Measurements from ENCODE around the gene FTO. TPM values are rescaled to one million over a fixed set of nuclear protein-coding genes. Genes with fewer than 3 reads are reported as not detected.
A peak's percentile ranks its signal among the peaks of the same experiment; 100 is the strongest.

FTO gene
- total RNA-seq, 6 experiments from 2014 or later, result 93.7 to 107 (median 105) TPM

- TF ChIP-seq CTCF (IDR thresholded peaks at IDR 0.05), result no peak
- Mint-ChIP-seq H3K4me3 (no peak overlapping the region), H3K36me3 (ENCODE audit: low read depth) (peaks cover 21% of the 10 kb centered on the region), H3K27me3 (ENCODE audit: insufficient read depth) (no peaks in the 10 kb centered on the region), H3K27ac (peak overlapping the region; percentile 67), H3K9me3 (peaks cover 3% of the 10 kb centered on the region), H3K4me1 (ENCODE audit: low read depth) (peaks cover 39% of the 10 kb centered on the region)
- peak; percentile 36 for DNase-seq
Observed at GRCh38 chr16:53865494-53865863, 161.5 kb downstream of the FTO start.

GRCh38 chr16:53866520-53866919 lies 162.6 kb downstream of the FTO start:
- no peak overlapping the region for H3K4me3 Mint-ChIP-seq

GRCh38 chr16:53870831-53871230 lies 166.9 kb downstream of the FTO start:
- no peak overlapping the region for H3K27ac Mint-ChIP-seq
- no peak for TF ChIP-seq CTCF (IDR thresholded peaks at IDR 0.05)
- H3K4me1 Mint-ChIP-seq (ENCODE audit: low read depth), result peaks cover 34% of the 10 kb centered on the region
- H3K36me3 Mint-ChIP-seq (ENCODE audit: low read depth), result peaks cover 43% of the 10 kb centered on the region
- H3K4me3 Mint-ChIP-seq, result no peak overlapping the region
- H3K9me3 Mint-ChIP-seq, result peaks cover 19% of the 10 kb centered on the region
- no peaks in the 10 kb centered on the region; the same call in 1 of the 2 replicates for H3K27me3 Mint-ChIP-seq (ENCODE audit: insufficient read depth)
- DNase-seq, result no peak

More at GRCh38 chr16:53866520-53866919, 162.6 kb downstream of the FTO start:
- Mint-ChIP-seq H3K9me3 (peaks cover 13% of the 10 kb centered on the region), H3K4me1 (ENCODE audit: low read depth) (peaks cover 39% of the 10 kb centered on the region), H3K27ac (no peak overlapping the region), H3K27me3 (ENCODE audit: insufficient read depth) (no peaks in the 10 kb centered on the region), H3K36me3 (ENCODE audit: low read depth) (peaks cover 31% of the 10 kb centered on the region)
- no peak for DNase-seq
- TF ChIP-seq CTCF (IDR thresholded peaks at IDR 0.05), result no peak

GRCh38 chr16:53872248-53873221 lies 168.6 kb downstream of the FTO start:
- Mint-ChIP-seq H3K4me3 (0 out of 2 replicates have a peak overlapping the region, but pooled peaks have one; percentile 6), H3K9me3 (peaks cover 19% of the 10 kb centered on the region), H3K27me3 (ENCODE audit: insufficient read depth) (no peaks in the 10 kb centered on the region; the same call in 1 of the 2 replicates), H3K27ac (peak overlapping the region; percentile 67), H3K36me3 (ENCODE audit: low read depth) (peaks cover 43% of the 10 kb centered on the region), H3K4me1 (ENCODE audit: low read depth) (peaks cover 21% of the 10 kb centered on the region)
- TF ChIP-seq CTCF (IDR thresholded peaks at IDR 0.05), result no peak
- DNase-seq, result peak; percentile 74

GRCh38 chr16:53876811-53877210 lies 172.9 kb downstream of the FTO start:
- TF ChIP-seq CTCF (IDR thresholded peaks at IDR 0.05), result no peak
- no peak overlapping the region for H3K27ac Mint-ChIP-seq
- peaks cover 27% of the 10 kb centered on the region for H3K36me3 Mint-ChIP-seq (ENCODE audit: low read depth)

More at GRCh38 chr16:53876811-53877210, 172.9 kb downstream of the FTO start:
- DNase-seq, result no peak
- H3K27me3 Mint-ChIP-seq (ENCODE audit: insufficient read depth), result no peaks in the 10 kb centered on the region; the same call in 1 of the 2 replicates
- peaks cover 27% of the 10 kb centered on the region for H3K4me1 Mint-ChIP-seq (ENCODE audit: low read depth)
- peaks cover 6% of the 10 kb centered on the region; the same call in 1 of the 2 replicates for H3K9me3 Mint-ChIP-seq
- H3K4me3 Mint-ChIP-seq, result no peak overlapping the region

All from HFFc6 (cell line).